ENCODE measurements around the gene ZDHHC19.
"Not testable (repeated sequence)": the region's sequence is repeated elsewhere in the genome, so short reads cannot be mapped to it uniquely, and the experiment has no call there.

The ZDHHC19 gene

DNA sequence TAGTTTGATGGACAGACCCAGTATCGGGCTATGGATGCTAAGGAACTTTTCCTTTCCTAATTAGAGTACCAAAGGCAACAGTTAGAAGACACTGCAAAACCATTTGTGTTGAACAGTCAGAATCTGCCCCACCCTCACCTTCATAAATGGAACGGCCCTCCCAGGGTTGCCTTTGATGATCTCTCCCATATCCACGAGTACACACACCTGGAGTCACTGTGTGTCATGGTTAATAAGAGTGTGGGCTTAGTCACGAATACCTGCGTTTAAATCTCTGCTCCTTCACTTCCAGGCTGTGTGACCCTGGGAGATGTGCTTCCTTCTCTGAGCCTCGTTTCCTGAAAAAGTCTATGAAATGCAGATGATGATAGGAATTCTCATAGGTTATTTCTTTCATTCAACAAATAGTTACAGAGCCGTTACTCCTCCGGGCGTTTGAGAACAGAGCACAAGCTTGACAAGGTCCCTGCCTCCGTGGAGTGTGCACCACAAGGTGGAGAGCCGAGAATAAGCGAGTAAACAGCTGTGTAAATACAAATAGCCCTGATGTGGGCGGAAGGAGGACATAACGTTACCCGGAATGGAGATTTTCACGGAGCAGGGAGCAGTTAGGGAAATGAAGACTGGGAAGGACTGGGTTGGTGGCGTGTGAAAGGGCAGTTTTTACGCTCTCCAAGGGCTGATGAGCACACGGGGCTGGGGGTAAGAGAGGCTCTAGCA lies 11.8 kb upstream of the ZDHHC19 start:
- DNase-seq, result no peak

DNA sequence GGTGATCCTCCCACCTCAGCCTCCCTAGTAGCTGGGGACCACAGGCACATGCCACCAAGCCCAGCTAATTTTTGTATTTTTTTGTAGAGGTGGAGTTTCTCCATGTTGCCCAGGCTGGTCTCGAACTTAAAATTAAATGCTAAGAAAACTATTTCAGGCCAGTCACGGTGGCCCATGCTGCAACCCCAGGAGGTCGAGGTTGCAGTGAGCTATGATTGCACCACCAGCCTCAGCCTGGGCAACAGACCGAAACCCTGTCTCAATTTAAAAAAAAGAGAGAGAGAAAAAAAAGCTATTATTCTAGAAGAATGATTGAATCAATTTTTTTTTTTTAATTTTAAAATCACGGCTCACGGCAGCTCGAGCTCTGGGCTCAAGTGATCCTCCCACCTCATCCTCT lies 9.8 kb upstream of the ZDHHC19 start:
- DNase-seq, result no peak

DNA sequence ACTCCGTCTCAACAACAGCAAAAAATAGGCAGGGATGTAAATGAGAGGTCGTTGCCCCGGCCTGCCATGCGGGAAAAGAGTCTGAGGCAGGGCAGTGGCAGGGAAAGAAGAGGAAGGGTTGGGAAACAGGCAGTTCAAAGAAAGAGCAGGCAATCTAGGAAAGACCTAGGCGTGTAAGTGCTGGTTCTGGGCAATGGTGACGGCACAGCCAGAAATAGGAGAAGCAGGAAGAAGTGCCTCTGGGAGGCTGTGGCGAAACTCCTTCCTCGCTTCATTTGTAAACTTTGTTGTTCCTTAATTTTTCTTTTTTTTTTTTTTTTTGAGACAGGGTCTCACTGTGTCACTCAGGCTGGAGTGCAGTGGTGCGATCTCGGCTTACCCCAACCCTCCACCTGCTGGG lies 9.4 kb upstream of the ZDHHC19 start:
- DNase-seq, result no peak

DNA sequence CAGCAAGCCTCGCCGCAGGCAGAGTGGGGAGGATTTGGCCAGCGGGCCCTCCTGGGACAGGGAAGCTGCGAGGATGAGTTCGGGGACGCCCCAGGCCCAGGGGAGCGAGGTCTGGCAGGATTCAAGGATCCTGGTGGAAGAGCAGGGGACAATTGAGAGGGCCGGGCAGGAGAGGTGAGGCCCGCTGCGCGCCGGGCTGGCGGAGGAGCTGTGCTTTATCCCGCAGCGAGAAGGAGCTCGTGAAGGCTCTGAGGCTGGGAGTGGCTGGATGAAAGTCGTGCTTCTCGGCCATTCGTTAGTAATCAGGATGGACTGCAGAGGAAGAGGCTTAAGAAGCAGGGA lies 8.7 kb upstream of the ZDHHC19 start:
- no peak for DNase-seq

DNA sequence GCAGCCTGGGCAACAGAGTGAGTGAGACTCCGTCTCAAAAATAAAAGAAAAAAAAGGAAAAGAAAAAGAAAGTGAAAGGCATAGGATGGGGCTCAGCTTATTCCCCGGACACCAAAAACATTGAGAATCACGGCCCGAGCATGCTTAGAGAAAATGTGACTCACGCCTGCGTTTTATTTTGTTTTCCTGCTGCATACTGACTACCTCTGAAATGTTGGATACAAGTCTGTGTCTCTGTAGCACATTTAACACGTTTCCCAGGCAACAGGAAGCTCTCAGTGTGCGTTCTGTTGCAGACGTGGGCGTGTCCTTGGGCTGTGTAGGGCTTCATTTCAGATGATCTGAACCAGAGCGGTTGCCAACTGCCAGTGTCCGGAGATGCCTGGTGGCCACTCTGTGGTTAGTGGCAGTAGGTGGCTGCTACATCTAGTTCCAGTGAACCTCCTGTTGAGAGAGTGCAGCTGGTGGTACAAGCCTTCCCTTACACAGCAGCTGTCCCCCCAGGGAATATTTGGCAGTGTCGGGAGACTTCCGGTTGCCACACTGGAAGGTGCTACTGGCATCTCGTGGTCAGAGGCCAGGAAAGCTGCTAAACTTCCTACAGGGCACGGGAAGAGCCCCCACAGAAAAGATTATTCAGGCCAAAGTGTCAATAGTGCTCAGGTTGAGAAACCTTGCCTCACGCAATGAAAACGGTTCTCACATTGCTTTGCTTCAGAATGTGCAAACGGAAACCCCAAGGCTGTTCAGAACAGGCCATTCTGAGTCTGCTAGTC lies 8.2 kb upstream of the ZDHHC19 start:
- peak; percentile 32 to 70 for DNase-seq

DNA sequence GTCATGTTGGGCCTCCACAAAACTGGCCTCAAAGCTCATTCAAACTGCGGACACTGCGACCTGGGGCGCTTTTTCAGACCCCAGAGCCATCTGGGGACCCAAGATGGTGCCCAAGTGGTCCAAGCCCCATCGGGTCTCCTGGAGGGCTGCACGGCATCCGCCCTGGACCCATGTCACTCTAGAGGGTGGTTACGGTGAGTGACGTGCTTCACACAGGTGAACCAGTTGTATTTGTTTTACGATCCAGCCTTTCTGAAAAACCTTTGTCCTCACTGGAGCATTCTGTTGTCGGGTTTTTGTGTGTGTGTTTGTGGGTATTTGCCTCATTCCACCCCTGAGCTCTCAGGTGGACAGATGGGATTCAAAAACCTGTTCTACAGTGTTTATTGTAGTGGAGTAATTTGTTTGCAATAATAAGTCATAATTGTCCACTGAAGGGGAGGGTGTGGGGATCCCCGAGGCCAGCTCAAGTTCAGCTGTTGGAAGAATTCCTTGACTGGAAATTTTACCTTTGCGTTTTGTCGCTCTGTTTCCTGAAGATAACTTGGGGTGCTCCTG lies 7.0 kb upstream of the ZDHHC19 start:
- DNase-seq, result no peak

DNA sequence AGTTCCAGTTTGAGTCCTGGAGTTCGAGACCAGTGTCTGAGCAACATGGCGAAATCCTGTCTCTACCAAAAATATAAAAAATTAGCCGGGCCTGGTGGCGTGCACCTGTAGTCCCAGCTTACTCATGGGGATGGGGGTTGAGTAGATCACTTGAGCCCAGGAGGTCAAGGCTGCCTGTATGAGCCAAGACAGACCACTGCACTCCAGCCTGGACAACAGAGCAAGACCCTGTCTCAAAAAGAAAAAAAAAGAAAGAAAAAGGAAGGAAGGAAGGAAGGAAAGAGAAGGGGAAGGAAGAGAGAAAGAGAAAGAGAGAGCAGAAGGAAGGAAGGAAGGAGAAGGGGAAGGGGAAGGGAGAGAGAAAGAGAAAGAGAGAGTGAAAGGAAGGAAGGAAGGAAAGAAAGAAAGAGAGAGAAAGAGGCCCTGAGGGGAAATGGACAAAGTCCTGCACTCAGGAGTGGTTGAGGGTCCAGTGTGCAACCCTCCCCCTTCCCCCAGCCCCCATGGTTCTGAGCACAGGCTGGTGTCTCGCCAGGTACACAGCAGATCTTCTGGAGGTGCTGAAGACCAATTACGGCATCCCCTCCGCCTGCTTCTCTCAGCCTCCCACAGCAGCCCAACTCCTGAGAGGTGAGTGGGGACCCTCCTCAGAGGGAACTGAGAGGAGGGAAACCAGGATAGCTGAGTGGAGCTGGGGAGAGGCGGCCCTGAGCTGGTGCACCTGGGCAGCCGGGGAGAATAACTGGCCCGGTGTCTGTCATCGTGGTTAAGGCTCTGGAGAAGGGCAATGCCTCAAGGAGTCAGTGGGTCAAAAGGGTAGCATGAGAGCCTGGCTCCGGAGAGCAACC lies 6.3 kb upstream of the ZDHHC19 start:
- no peak for DNase-seq

DNA sequence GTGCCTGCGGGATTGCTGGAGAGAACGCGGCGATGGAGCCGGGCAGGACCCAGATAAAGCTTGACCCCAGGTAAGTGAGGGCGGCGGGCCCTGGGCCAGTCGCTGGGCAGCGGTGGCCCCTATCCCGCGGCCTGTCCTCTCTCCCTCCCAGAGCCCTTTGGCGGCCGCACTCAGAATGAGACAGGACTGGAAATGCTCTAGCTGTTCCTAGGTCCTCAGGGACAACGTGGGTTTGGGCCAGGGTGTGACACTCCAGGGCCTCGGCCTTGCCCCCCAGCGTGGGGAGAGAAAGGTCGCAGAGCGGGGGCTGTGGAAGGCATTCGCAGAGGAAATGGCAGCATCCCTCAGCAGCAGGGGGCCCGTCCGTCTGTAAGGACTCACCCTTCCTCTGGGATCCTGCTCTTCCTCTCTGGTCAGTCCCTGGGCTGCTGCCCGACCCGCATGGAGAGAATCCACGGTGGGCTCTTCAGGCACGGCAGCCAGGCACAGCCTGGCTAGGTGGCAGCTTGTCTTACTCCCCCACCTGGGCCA lies 5.5 kb upstream of the ZDHHC19 start:
- no peak for DNase-seq

DNA sequence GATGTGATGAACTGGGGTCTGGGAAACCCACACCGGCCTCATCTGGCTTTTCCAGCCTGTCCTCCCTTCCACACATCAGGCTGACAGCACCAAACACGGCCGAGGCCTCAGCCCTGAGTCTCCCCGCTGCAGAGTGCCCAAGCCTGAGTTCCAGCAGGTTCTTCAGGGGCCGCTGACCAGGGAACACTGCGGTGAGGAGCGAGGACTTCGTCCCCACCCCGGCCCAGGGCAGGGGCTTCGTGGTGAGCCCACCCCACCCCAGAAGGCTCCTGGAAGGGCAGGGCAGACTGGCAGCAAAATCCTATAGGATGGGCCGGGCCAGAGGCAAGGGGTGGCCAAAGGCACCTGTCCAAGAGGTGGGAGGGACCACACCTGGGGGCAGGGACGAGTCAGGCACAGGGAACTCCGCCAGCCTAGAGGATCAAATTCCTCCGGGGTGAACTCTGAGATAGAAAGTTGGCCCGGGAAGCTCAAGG lies 4.9 kb upstream of the ZDHHC19 start, which contains the start of gene SLC51A:
Gene SLC51A, plus strand, starts transcription at position 446 of the 476 bp plus-strand sequence. CDS start 179 bp downstream, outside the sequence.
- no peak for DNase-seq

DNA sequence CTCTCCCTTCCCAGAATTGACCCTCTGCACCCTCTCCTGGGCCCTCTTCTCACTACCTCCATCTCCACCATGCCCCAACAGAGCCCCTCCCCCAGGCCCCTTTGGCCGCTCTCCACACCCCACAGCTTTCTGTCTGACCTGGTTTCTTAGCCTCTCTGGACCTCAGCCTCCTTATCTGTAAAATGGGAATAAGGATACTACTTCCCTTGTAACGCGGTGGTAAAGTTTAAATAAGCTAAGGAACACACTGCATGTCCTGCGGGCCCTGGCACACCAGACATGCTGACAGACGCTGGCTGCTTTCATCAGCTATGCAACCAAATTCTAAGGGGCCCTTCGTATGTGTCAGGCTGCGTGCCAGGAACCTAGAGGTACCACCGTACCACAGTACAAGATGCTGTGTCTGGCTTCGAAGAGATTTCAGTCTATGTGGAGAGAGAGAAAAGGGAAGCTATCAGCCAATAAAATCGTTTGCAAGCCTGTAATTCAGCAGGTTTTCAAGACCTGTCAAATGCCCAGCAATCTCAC lies 4.4 kb upstream of the ZDHHC19 start:
- DNase-seq, result no peak

DNA sequence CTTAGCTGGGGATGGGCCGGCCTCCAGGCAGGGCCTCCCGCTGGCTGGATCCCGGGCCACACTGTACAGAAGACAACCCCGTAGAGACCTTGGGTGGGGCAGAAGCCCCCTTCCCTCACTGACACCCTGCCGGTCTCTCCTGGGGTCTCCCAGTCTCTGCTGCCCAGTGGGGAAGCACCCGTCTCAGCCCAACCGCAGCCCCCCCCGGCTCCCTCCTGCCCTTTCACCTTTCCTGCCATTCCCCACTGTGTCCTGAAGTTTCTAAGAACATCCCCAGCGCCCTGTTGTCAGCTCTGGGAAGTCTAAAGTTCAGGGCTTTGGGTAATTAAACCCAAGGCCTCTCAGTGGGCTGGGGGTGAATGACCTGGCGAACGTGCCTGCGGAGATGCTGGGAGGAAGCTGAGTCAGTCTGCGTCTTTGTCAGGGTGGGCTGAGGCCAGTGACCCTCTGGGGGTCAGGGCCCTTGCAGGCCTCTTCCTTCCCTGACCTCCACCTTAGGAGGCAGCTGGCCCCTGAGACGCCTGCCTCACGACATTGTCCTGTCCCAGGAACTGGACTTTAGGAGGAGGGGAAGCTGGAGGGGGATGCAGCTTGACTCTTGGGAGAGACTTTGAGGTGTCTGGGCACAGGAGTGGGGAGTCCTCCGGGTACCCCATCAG lies 3.7 kb upstream of the ZDHHC19 start:
- no peak for DNase-seq

DNA sequence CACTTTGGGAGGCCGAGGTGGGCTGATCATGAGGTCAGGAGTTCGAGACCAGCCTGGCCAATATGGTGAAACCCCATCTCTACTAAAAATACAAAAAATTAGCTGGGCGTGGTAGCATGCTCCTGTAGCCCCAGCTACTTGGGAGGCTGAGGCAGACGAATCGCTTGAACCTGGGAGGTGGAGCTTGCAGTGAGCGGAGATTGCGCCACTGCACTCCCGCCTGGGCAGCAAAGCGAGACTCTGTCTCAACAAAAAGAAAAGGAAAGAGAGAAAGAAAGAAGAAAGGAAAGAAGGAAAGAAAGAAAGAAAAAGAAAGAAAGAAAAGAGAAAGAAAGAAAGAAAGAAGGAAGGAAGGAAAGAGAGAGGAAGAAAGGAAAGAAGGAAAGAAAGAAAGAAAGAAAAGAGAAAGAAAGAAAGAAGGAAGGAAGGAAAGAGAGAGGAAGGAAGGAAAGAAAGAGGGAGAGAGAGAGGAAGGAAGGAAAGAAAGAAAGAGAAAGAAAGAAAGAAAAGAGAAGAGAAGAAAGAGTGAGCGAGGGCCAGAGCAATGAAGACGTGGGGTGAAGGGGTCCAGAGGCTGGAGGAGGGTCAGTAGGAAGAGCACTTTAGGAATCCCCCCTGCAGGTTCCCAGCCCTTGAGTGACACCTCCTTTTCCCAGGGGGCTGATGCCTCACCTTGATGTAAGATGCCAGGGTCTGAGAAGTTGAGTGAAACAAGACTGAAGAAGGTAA lies 1.1 kb downstream of the ZDHHC19 start:
- DNase-seq, result not testable (repeated sequence)

DNA sequence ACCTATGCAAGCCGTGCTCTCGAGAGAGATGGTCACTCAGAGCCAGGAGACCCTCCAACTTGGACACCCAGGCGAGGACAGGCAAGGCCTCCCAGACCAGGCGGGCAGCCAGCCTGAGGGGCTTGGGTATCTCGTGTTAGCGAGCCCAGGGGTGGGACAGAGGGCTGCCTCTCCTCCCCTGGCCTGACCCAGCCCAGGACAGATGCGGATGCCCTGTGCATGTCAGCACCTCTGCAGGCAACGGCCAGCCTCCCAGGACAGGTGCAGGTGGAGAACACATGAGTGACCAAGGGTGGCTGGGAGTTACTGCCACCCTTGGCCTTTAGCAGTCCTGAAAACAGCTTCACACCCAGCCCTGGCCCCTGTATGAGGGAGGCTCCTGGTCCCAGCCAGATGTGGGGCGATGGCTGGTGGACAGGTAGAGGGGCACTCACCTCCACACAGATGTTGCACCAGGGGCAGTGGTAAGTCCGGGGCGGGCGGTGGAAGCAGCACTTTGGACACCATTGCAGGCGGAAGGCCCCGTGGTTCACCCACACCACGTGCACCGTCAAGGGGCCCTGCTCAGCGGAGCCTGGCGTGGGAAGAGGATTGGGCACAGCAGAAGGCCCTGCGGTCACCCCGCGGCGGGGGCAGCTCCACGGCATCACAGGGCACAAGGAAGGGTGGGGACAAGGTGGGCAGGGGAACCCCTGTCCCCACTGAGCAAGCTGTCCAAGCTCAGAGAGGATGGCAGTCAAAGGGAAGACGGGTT lies 2.1 kb downstream of the ZDHHC19 start:
- DNase-seq, result no peak

DNA sequence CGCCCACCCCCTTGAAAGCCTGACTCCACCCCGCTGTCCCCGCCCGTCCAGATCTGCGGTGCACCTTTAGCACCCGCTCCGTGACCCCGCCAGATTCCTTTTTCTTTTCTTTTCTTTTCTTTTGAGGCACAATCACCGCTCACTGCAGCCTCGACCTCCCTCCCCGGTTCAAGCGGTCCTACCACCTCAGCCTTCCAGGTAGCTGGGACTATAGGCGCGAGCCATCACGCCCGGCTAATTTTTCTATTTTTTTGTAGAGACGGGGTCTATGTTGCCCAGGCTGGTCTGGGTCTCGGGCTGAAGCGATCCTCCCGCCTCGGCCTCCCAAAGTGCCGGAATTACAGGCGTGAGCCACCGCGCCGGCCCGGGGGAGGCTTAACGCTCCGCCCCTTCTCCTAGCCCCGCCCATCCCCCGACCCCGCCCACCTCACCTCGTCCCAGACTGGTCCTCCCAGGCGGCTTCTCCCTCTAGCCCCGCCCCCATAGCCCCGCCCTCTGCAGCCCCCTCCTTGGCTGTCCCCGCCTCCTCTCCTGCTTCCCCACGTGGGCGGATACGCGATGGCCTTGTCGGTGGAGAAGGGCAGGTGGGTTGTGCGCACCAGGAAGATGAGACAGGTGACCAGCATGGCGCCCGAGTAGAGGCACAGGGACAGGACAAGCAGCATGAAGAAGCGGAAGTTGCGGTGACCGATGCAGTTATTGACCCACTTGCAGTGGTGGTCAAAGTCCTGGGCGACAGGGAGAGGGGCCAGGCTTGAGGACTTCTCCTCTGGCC lies 3.2 kb downstream of the ZDHHC19 start:
- DNase-seq, result peak; percentile 50 to 58

DNA sequence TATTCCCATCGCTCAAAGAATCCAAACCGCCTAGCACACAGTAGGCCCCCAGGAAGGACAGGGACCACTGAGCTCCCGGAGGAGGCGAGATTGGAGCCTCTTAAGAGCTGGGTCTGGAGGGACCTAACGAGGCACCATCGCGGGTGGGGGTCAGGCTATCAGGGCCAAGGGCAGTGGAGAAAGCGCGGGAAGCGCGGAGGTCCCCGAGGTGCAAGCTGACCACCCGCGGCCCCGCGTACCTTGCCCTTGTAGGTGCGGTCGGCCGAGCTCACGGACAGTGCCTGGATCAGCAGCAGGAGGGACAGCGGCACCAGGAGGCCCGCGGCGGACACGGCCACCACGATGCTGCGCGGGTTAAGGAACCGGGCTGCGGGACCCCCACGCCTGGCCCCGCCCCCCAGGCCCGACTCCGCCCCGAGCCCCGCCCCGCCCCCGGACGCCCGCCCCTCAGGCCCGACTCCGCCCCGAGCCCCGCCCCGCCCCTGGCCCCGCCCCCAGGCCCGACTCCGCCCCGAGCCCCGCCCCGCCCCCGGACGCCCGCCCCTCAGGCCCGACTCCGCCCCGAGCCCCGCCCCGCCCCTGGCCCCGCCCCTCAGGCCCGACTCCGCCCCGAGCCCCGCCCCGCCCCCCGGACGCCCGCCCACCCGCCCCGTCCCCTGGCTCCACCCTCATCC lies 3.9 kb downstream of the ZDHHC19 start:
- DNase-seq, result peak in 1 of 2 experiments; percentile 56

DNA sequence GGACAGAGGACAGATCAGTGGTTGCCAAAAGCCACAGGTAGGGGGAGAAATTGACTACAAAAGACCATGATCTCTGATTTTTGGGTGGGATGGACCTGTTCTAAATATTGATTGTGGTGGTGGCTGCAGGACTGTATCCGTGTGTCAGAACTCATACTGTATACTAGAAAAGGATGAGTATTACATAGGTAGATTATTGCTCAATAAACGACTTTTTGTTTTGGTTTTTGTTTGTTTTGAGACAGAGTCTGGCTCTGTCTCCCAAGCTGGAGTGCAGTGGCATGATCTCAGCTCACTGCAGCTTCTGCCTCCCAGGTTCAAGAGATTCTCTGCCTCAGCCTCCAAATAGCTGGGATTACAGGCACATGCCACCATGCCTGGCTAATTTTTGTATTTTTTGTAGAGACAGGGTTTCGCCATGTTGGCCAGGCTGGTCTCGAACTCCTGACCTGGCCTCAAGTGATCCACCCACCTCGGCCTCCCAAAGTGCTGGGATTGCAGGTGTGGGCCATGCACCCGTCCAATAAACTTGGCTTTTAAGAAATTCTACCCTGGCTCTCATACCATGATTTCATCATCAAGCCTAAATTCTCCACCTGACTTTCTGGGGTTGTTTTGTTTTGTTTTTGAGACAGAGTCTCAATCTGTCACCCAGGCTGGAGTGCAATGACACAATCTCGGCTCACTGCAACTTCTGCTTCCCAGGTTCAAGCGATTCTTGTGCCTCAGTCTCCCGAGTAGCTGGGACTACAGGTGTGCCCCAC lies 5.6 kb downstream of the ZDHHC19 start:
- DNase-seq, result not testable (repeated sequence)

DNA sequence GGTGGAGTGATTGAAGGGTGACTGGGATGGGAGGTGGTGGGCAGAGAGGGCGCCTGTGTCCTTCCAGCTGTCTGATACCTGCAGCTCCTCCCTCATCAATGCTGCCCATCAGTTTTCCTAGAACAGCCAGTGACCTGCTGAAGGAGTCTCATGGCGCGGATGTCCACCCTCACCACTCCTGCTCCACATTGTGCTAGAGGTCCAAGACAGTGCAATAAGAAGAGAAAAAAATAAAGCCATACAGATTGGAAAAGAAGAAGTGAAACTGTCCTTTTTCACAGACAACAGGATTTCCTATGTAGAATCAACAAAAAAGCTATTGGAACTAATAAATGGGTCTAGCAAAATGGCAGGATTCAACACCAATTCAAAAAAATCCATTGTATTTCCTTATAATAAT lies 7.4 kb downstream of the ZDHHC19 start:
- DNase-seq, result no peak

DNA sequence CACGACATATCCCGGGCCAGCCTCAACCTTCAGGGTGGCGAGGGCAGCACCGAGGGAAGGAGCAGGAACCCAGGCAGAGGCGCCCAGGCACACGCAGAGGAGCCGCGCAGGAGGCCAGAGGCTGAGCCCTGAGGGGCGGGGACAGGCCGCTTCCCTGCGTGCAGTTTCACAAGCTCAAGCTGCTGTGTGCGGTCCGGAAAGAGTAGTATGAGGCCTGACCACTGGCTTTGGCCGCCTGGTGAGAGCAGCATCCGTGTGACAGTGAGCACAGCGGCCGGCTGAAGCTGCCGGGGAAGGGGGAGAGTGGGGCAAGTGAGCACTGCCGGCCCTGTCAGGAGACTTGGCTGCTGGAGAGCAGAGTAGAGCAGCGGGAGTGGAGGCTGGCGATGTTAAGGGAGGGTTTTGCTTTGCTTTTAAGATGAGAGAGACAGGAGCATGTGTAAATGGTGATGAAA lies 8.7 kb downstream of the ZDHHC19 start:
- no peak for DNase-seq

Measured in stimulated activated CD4-positive, alpha-beta T cell treated with anti-CD3 and anti-CD28 coated beads, Interleukin-4, amount 100 ng/mL, for 4 hours (primary cell).